GM20000 (cell line): ENCODE results near the gene PRMT1.
A peak's percentile ranks its signal among the peaks of the same experiment; 100 is the strongest.

Experiments used
- DNase-seq: peaks from one replicate; pipeline ENCODE4 v3.0.0; 2012; ENCODE audit warnings: low spot score
- CTCF ChIP-seq: IDR thresholded peaks from 2 replicates; pipeline ENCODE4 v1.5.1; 2012; ENCODE audit warnings: mild to moderate bottlenecking, control low read depth; ENCODE audit errors: extremely low read depth, missing control alignments

PRMT1 gene

GRCh38 chr19:49665351-49666119, 11.5 kb upstream of the PRMT1 start, which contains the start of the genes BCL2L12 and IRF3:
TSS of gene BCL2L12 (plus strand) at chr19:49665933. CDS start at chr19:49666693, 760 bp downstream.
TSS of gene IRF3 (minus strand) at chr19:49665857. CDS start at chr19:49664838, 1,019 bp downstream.
- peak; percentile 99 for DNase-seq
- no peak for TF ChIP-seq CTCF

DNA sequence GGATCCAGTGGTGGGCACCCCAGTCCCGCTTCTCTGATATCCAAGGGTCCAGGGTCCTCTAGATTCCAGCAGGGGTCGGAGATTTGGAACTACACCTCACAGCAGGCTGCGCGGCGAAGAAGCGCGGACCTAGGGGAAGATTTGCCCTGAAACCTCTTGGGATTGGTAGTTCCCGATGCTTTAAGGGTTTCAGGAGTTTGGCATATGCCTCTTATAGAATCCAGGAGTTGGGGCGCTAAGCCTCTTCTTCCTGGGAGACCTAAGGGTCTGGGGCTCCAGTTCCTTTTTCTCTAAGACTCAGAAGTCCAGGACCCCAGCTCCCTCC, 11.0 kb upstream of the PRMT1 start:
- no peak for TF ChIP-seq CTCF
- no peak for DNase-seq

GRCh38 chr19:49667473-49667872, 9.6 kb upstream of the PRMT1 start:
- TF ChIP-seq CTCF, result no peak
- DNase-seq, result no peak

DNA sequence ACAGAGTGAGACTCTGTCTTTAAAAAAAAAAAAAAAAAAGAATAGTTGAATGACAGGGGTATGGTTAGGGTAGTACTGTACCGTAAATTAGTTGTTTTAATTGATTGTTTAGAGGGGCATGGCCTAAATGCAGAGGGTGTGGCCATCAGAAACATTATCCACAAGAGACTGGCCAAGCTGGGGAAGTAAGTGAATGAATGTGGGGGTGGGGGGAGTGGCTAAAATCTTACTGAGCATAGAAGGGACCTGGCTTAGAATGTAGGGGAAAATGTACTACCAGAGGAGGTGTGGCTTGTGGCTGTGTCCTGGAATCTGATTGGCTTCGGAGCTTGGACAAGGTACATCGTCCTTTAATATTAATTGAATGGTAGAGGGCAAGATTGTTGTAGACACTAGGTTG, 7.6 kb upstream of the PRMT1 start:
- TF ChIP-seq CTCF, result no peak
- DNase-seq, result no peak

GRCh38 chr19:49672131-49672919, 4.7 kb upstream of the PRMT1 start:
- TF ChIP-seq CTCF, result peak; percentile 93
- DNase-seq, result peak; percentile 91

DNA sequence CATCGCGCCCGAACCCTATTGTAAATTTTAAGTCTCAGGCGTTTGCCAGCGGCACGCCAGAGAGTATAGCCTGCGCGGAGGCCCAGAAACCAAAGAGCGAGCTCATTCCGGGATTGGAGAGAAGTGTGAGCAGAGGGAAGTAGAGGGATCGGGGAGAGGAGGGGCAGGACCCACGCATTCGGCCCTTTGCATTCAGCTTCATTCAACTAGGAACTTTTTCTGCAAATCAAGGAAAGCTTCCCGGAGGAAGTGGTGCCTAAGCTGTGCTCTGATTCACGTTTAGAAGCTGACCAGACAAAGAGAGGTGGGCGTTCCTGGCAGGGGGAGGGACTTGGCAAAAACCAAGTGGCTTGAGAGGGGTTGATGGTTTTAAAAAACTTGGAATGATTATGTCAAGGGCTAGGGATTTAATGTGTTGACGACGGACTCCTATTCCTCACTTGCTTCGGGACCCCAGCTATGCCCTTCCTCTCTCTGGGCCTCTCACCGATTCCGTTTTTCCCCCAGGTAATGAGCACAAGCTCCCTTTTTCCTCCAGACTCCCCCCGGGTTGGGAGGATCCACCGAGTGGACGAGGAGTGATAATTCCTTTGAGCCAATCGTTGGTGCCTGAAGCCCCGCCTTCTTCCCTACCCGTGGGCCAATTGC, 811 bp upstream of the PRMT1 start:
- TF ChIP-seq CTCF, result no peak
- DNase-seq, result peak; percentile 80

- TF ChIP-seq CTCF, result no peak
- DNase-seq, result peak; percentile 97
These were observed 264 bp upstream of the PRMT1 start for GRCh38 chr19:49676784-49677230.
